Testis (tissue), 3 donors: Measurements from ENCODE around the gene SHISA6. TPM values are rescaled to one million over a fixed set of nuclear protein-coding genes. Genes with fewer than 3 reads are reported as not detected.

Source experiments
- DNase-seq: peaks from one replicate; pipeline ENCODE4 v3.0.0-alpha.2; 2019
- H3K27ac ChIP-seq, 2 donors: fragments of 200-600 bp; sonication (generic); one replicate each; pipeline ENCODE4 v1.5.1; 2019
- H3K27me3 ChIP-seq: fragments of 200-600 bp; sonication (generic); one replicate; pipeline ENCODE4 v1.5.1; 2019
- H3K36me3 ChIP-seq: fragments of 200-600 bp; sonication (generic); one replicate; pipeline ENCODE4 v1.5.1; 2017; ENCODE audit warnings: low read depth; ENCODE audit errors: missing control alignments
- H3K4me1 ChIP-seq: fragments of 200-600 bp; sonication (generic); one replicate; pipeline ENCODE4 v1.5.1; 2019
- H3K4me3 ChIP-seq, 2 donors: fragments of 200-600 bp; sonication (generic); one replicate each; pipeline ENCODE4 v1.5.1; 2017 to 2019
- H3K9me3 ChIP-seq: fragments of 200-600 bp; sonication (generic); one replicate; pipeline ENCODE4 v1.5.1; 2017
- CTCF ChIP-seq, 3 experiments: fragments of 450-650 bp in 2 of 3; fragments of 200-600 bp in 1 of 3; sonication (generic) in 1 of 3; IDR thresholded peaks; one replicate each; pipeline ENCODE4 v1.5.1; 2016 to 2019; ENCODE audit warnings: antibody characterized with exemption in 3 of 3, mild to moderate bottlenecking in 2 of 3, moderate library complexity in 1 of 3
- POLR2A ChIP-seq: fragments of 450-650 bp; IDR thresholded peaks from one replicate; pipeline ENCODE4 v1.6.1; 2017; ENCODE audit warnings: antibody characterized with exemption, mild to moderate bottlenecking, moderate library complexity
- WGBS, 2 donors: methylation state at CpG; one replicate each; pipeline ENCODE4 v1.1.5; 2018; 5-methylcytosine and 5-hydroxymethylcytosine counted together
- intact Hi-C: fragments of 100-400 bp; cut with DNase I; formaldehyde crosslinking; loops from one replicate; pipeline ENCODE4 v1.15.1; 2023; ENCODE audit warnings: low total_unique reads
- polyA plus RNA-seq: library from polyadenylated mRNA; stranded (reverse); fragments of 350-450 nt; fragmentation: Illumina TruSeq; extraction: RNeasy Lipid Tissue Mini Kit (QIAGEN cat#74804); gene quantifications from one replicate; pipeline ENCODE4 v1.2.3, GENCODE V29; 2014; ENCODE audit warnings: low read depth, low replicate concordance; ENCODE audit not compliant: insufficient read depth
- total RNA-seq, 2 donors: library from RNA; depleted of rRNA; stranded (reverse); fragments of >200 nt; gene quantifications; one replicate each; pipeline ENCODE4 v1.2.3, GENCODE V29; 2016

Gene SHISA6
- total and polyA plus RNA-seq, 3 donors from 2014 or later, result 4.0 to 10.3 (median 7.5) TPM

GRCh38 chr17:11551442-11551841 lies 310.4 kb downstream of the SHISA6 start:
- 66% methylated on average over 6 of the region's 6 CpGs for whole genome bisulfite sequencing, 2 donors
- TF ChIP-seq CTCF (IDR thresholded peaks at IDR 0.05) (no peak), POLR2A (no peak)
- Histone ChIP-seq H3K27ac (no peak overlapping the region), H3K9me3 (no peaks in the 10 kb centered on the region), H3K27me3 (no peaks in the 10 kb centered on the region), H3K36me3 (no peaks in the 10 kb centered on the region), H3K4me1 (peaks cover 10% of the 10 kb centered on the region), H3K4me3 (no peak overlapping the region)
- no peak for DNase-seq
- intact Hi-C loops, result no loop called here

GRCh38 chr17:11553135-11553534 lies 312.1 kb downstream of the SHISA6 start:
- TF ChIP-seq CTCF (IDR thresholded peaks at IDR 0.05) (no peak), POLR2A (no peak)
- intact Hi-C loops, result no loop called here
- no peak overlapping the region for H3K27ac ChIP-seq

GRCh38 chr17:11554042-11554441 lies 313.0 kb downstream of the SHISA6 start:
- no peak overlapping the region for H3K27ac ChIP-seq
- intact Hi-C loops, result no loop called here
- DNase-seq, result no peak
- no peaks in the 10 kb centered on the region for H3K27me3 ChIP-seq
- H3K9me3 ChIP-seq, result no peaks in the 10 kb centered on the region
- TF ChIP-seq POLR2A (no peak), CTCF (IDR thresholded peaks at IDR 0.05) (no peak)
- no peak overlapping the region for H3K4me3 ChIP-seq
- no peaks in the 10 kb centered on the region for H3K36me3 ChIP-seq
- peaks cover 10% of the 10 kb centered on the region for H3K4me1 ChIP-seq
- 80 to 81% methylated on average over 1 of the region's 1 CpG for WGBS, 2 donors

More at GRCh38 chr17:11553135-11553534, 312.1 kb downstream of the SHISA6 start:
- H3K9me3 ChIP-seq, result no peaks in the 10 kb centered on the region
- 62 to 67% methylated on average over 1 of the region's 1 CpG for WGBS, 2 donors
- no peaks in the 10 kb centered on the region for H3K36me3 ChIP-seq
- DNase-seq, result no peak
- no peak overlapping the region for H3K4me3 ChIP-seq
- H3K4me1 ChIP-seq, result peaks cover 10% of the 10 kb centered on the region
- no peaks in the 10 kb centered on the region for H3K27me3 ChIP-seq

GRCh38 chr17:11554542-11554941 lies 313.5 kb downstream of the SHISA6 start:
- no peaks in the 10 kb centered on the region for H3K9me3 ChIP-seq
- peaks cover 10% of the 10 kb centered on the region for H3K4me1 ChIP-seq
- no peaks in the 10 kb centered on the region for H3K36me3 ChIP-seq
- no peaks in the 10 kb centered on the region for H3K27me3 ChIP-seq
- intact Hi-C loops, result no loop called here
- H3K4me3 ChIP-seq, result no peak overlapping the region
- DNase-seq, result no peak
- H3K27ac ChIP-seq, result no peak overlapping the region
- 83 to 85% methylated on average over 5 of the region's 5 CpGs for WGBS, 2 donors
- TF ChIP-seq POLR2A (no peak), CTCF (IDR thresholded peaks at IDR 0.05) (no peak)

GRCh38 chr17:11555530-11555929 lies 314.5 kb downstream of the SHISA6 start:
- DNase-seq, result no peak
- 94 to 96% methylated on average over 6 of the region's 6 CpGs for WGBS, 2 donors
- no peak for TF ChIP-seq POLR2A
- TF ChIP-seq CTCF (IDR thresholded peaks at IDR 0.05), result no peak

More at GRCh38 chr17:11555530-11555929, 314.5 kb downstream of the SHISA6 start:
- intact Hi-C loops, result no loop called here
- Histone ChIP-seq H3K9me3 (no peaks in the 10 kb centered on the region), H3K36me3 (no peaks in the 10 kb centered on the region), H3K27ac (no peak overlapping the region), H3K4me1 (peaks cover 10% of the 10 kb centered on the region), H3K27me3 (no peaks in the 10 kb centered on the region), H3K4me3 (no peak overlapping the region)
